Left ventricle myocardium superior (tissue), 1 donor: Measurements from ENCODE around the gene KDM1A. TPM values are rescaled to one million over a fixed set of nuclear protein-coding genes. Genes with fewer than 3 reads are reported as not detected.

ENCODE experiments used
- ATAC-seq: fragments of 200-7000 bp; cut with Tn5 transposase; one replicate; pipeline ENCODE4 v1.9.1; 2020; ENCODE audit warnings: mild to moderate bottlenecking, moderate library complexity
- DNase-seq: peaks from one replicate; pipeline ENCODE4 v3.0.0-alpha.2; 2020
- intact Hi-C: fragments of 100-400 bp; cut with micrococcal nuclease; formaldehyde crosslinking; loops from one replicate; pipeline ENCODE4 v1.11.0; 2022
- microRNA-seq: library from miRNA; unstranded; fragments of <30 nt; microRNA quantifications from one replicate; pipeline ENCODE4 v1.2.0, GENCODE V29; 2020; ENCODE audit warnings: borderline number of aligned reads
- total RNA-seq: library from RNA; stranded (reverse); fragmentation: NEBNext Ultra II Directional; extraction: Animal tissue kit (Norgen Biotek cat#: 25700); gene quantifications from one replicate; pipeline ENCODE4 v1.2.1, GENCODE V29; 2021
- donor health status: DM: no; HTN: yes; CAD: no; lungs with severe emphysema.

The KDM1A gene
- total RNA-seq, 1 donor from 2014 or later: 35.0 TPM

GRCh38 chr1:23123528-23123927 lies 104.3 kb downstream of the KDM1A start:
- no peak for ATAC-seq
- intact Hi-C loops: no loop called here
- no peak for DNase-seq

GRCh38 chr1:23124259-23125026 lies 105.2 kb downstream of the KDM1A start:
- DNase-seq: no peak
- intact Hi-C loops: no loop called here
- ATAC-seq: no peak

- DNase-seq (no peak), ATAC-seq (no peak)
- intact Hi-C loops: no loop called here
Measured at GRCh38 chr1:23125489-23125888, 106.2 kb downstream of the KDM1A start.

- DNase-seq: no peak
Measured at GRCh38 chr1:23126200-23126599, 106.9 kb downstream of the KDM1A start.

GRCh38 chr1:23126801-23127200 lies 107.5 kb downstream of the KDM1A start:
- intact Hi-C loops: no loop called here
- no peak for DNase-seq
- ATAC-seq: no peak

More at GRCh38 chr1:23126200-23126599, 106.9 kb downstream of the KDM1A start:
- intact Hi-C loops: no loop called here
- no peak for ATAC-seq

- no peak for DNase-seq
- intact Hi-C loops: no loop called here
- no peak for ATAC-seq
Measured at GRCh38 chr1:23129846-23130245, 110.6 kb downstream of the KDM1A start.

GRCh38 chr1:23132033-23132432 lies 112.8 kb downstream of the KDM1A start:
- no peak for DNase-seq
- intact Hi-C loops: no loop called here
- no peak for ATAC-seq

Small RNA genes lying within 50 kb of the gene (microRNA-seq; reads per million reads assigned to microRNA genes)
- gene MIR3115 (not detected), gene MIR4419A (not detected)

Other genes with a start within 250 kb of the KDM1A start
- not detected for gene LACTBL1, start 46.6 kb upstream of the KDM1A start, total RNA-seq
- not detected for gene TEX46, start 3.6 kb upstream of the KDM1A start, total RNA-seq
- 28.0 TPM for gene LUZP1, start 149.4 kb downstream of the KDM1A start, total RNA-seq
- gene HTR1D, start 198.0 kb downstream of the KDM1A start, total RNA-seq: 0.07 TPM